ENCODE data around the gene DUSP28. TPM values are rescaled to one million over a fixed set of nuclear protein-coding genes. Genes with fewer than 3 reads are reported as not detected.

The DUSP28 gene
- total RNA-seq, 1 donor from 2014 or later: 2.8 TPM

DNA sequence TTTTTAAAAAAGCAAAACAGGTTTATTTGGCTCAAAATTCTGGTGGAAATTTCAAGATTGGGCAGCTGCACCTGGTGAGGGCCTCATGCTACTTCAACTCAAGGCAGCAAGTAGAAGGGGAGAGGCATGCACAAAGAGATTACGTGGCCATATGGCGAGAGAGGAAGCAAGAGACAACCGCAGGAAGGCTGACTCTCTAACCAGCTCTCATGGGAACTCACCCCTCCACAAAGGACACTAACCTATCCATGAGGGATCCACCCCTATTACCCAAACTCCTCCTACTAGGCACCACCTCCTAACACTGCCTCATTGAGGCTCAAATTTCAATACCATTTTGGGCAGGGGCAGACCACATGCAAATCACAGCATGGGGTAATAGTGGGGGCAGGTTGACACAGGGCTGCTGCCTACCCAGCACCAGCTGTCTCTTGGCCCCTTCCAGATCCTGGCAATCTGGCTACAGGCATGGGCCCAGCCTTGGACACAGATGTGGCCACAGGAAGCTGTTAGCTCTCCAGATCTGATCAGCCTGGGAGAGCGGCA lies 24.4 kb downstream of the DUSP28 start:
- peak overlapping the region; percentile 97 for H3K27ac Mint-ChIP-seq (ENCODE audit: unreplicated experiment)
- H3K4me1 Mint-ChIP-seq (ENCODE audit: low read depth, unreplicated experiment): peaks cover 35% of the 10 kb centered on the region
- H3K36me3 Mint-ChIP-seq (ENCODE audit: unreplicated experiment): peaks cover 25% of the 10 kb centered on the region
- DNase-seq: peak; percentile 74
- H3K9me3 Mint-ChIP-seq (ENCODE audit: unreplicated experiment): peaks cover 42% of the 10 kb centered on the region
- peak overlapping the region; percentile 96 for H3K4me3 Mint-ChIP-seq (ENCODE audit: unreplicated experiment)
- TF ChIP-seq CTCF (IDR thresholded peaks at IDR 0.05; ENCODE audit: partially characterized antibody, unreplicated experiment): no peak
- peaks cover 15% of the 10 kb centered on the region for H3K27me3 Mint-ChIP-seq (ENCODE audit: unreplicated experiment)

- H3K4me3 Mint-ChIP-seq (ENCODE audit: unreplicated experiment): peak overlapping the region; percentile 96
- peaks cover 15% of the 10 kb centered on the region for H3K27me3 Mint-ChIP-seq (ENCODE audit: unreplicated experiment)
- H3K9me3 Mint-ChIP-seq (ENCODE audit: unreplicated experiment): peaks cover 37% of the 10 kb centered on the region
- DNase-seq: peak; percentile 17
- peaks cover 25% of the 10 kb centered on the region for H3K36me3 Mint-ChIP-seq (ENCODE audit: unreplicated experiment)
- H3K4me1 Mint-ChIP-seq (ENCODE audit: low read depth, unreplicated experiment): peaks cover 33% of the 10 kb centered on the region
- peak overlapping the region; percentile 97 for H3K27ac Mint-ChIP-seq (ENCODE audit: unreplicated experiment)
- TF ChIP-seq CTCF (IDR thresholded peaks at IDR 0.05; ENCODE audit: partially characterized antibody, unreplicated experiment): no peak
Observed at GRCh38 chr2:240585101-240585500, 24.9 kb downstream of the DUSP28 start.

GRCh38 chr2:240585681-240586197 lies 25.6 kb downstream of the DUSP28 start:
- Mint-ChIP-seq H3K27me3 (ENCODE audit: unreplicated experiment) (peaks cover 13% of the 10 kb centered on the region), H3K27ac (ENCODE audit: unreplicated experiment) (peak overlapping the region; percentile 97), H3K4me1 (ENCODE audit: low read depth, unreplicated experiment) (peaks cover 28% of the 10 kb centered on the region), H3K9me3 (ENCODE audit: unreplicated experiment) (peaks cover 36% of the 10 kb centered on the region), H3K36me3 (ENCODE audit: unreplicated experiment) (peaks cover 19% of the 10 kb centered on the region), H3K4me3 (ENCODE audit: unreplicated experiment) (peak overlapping the region; percentile 96)
- peak; percentile 11 for DNase-seq
- TF ChIP-seq CTCF (IDR thresholded peaks at IDR 0.05; ENCODE audit: partially characterized antibody, unreplicated experiment): no peak

GRCh38 chr2:240586198-240586918 lies 26.2 kb downstream of the DUSP28 start, which contains the start of gene CAPN10:
Gene CAPN10, plus strand, starts transcription at chr2:240586734. Its CDS starts 178 bp downstream, at chr2:240586912.
- peaks cover 13% of the 10 kb centered on the region for H3K27me3 Mint-ChIP-seq (ENCODE audit: unreplicated experiment)
- peak; percentile 98 for DNase-seq
- H3K9me3 Mint-ChIP-seq (ENCODE audit: unreplicated experiment): peaks cover 36% of the 10 kb centered on the region
- H3K4me1 Mint-ChIP-seq (ENCODE audit: low read depth, unreplicated experiment): peaks cover 28% of the 10 kb centered on the region
- TF ChIP-seq CTCF (IDR thresholded peaks at IDR 0.05; ENCODE audit: partially characterized antibody, unreplicated experiment): no peak
- peaks cover 14% of the 10 kb centered on the region for H3K36me3 Mint-ChIP-seq (ENCODE audit: unreplicated experiment)
- H3K27ac Mint-ChIP-seq (ENCODE audit: unreplicated experiment): peak within 1 kb of the TSS; percentile 97
- peak within 1 kb of the TSS; percentile 96 for H3K4me3 Mint-ChIP-seq (ENCODE audit: unreplicated experiment)
